Measurements from ENCODE around the gene ARMC10.
"Not testable (repeated sequence)": the region's sequence is repeated elsewhere in the genome, so short reads cannot be mapped to it uniquely, and the experiment has no call there.

Gene ARMC10

GRCh38 chr7:103083210-103083609 lies 8.3 kb downstream of the ARMC10 start:
- no peak for TF ChIP-seq CTCF (IDR thresholded peaks at IDR 0.05; ENCODE audit: unreplicated experiment in 3 of 3)
- no peaks in the 10 kb centered on the region for H3K27me3 Mint-ChIP-seq (ENCODE audit: low read depth)

GRCh38 chr7:103092321-103092720 lies 17.4 kb downstream of the ARMC10 start:
- H3K27me3 Mint-ChIP-seq (ENCODE audit: low read depth); H3K27ac Mint-ChIP-seq; H3K4me1 Mint-ChIP-seq; H3K4me3 Mint-ChIP-seq; H3K9me3 Mint-ChIP-seq: not testable (repeated sequence)
- H3K36me3 Mint-ChIP-seq (ENCODE audit: low read depth): peaks cover 62% of the 10 kb centered on the region

More at GRCh38 chr7:103083210-103083609, 8.3 kb downstream of the ARMC10 start:
- Mint-ChIP-seq H3K27ac (no peak overlapping the region), H3K9me3 (no peaks in the 10 kb centered on the region), H3K36me3 (ENCODE audit: low read depth) (peaks cover 31% of the 10 kb centered on the region), H3K4me3 (no peak overlapping the region), H3K4me1 (no peaks in the 10 kb centered on the region)

- no peaks in the 10 kb centered on the region for H3K27me3 Mint-ChIP-seq (ENCODE audit: low read depth)
- H3K9me3 Mint-ChIP-seq: no peaks in the 10 kb centered on the region
- peaks cover 65% of the 10 kb centered on the region for H3K36me3 Mint-ChIP-seq (ENCODE audit: low read depth)
- no peak for TF ChIP-seq CTCF (IDR thresholded peaks at IDR 0.05; ENCODE audit: unreplicated experiment in 3 of 3)
- H3K4me1 Mint-ChIP-seq: no peaks in the 10 kb centered on the region
- no peak overlapping the region for H3K4me3 Mint-ChIP-seq
- H3K27ac Mint-ChIP-seq: no peak overlapping the region
These were observed 18.5 kb downstream of the ARMC10 start for GRCh38 chr7:103093429-103093828.

- H3K4me3 Mint-ChIP-seq: no peak overlapping the region
- no peak overlapping the region for H3K27ac Mint-ChIP-seq
- H3K27me3 Mint-ChIP-seq (ENCODE audit: low read depth): no peaks in the 10 kb centered on the region
- peak in 1 of 3 experiments; percentile 22 for TF ChIP-seq CTCF (IDR thresholded peaks at IDR 0.05; ENCODE audit: unreplicated experiment in 3 of 3)
- peaks cover 61% of the 10 kb centered on the region for H3K36me3 Mint-ChIP-seq (ENCODE audit: low read depth)
- no peaks in the 10 kb centered on the region for H3K4me1 Mint-ChIP-seq
- H3K9me3 Mint-ChIP-seq: no peaks in the 10 kb centered on the region
These were observed 19.2 kb downstream of the ARMC10 start for GRCh38 chr7:103094102-103094501.

GRCh38 chr7:103095558-103095957 lies 20.6 kb downstream of the ARMC10 start:
- not testable (repeated sequence) for H3K27ac Mint-ChIP-seq; H3K4me3 Mint-ChIP-seq; H3K9me3 Mint-ChIP-seq; H3K4me1 Mint-ChIP-seq; H3K27me3 Mint-ChIP-seq (ENCODE audit: low read depth)
- H3K36me3 Mint-ChIP-seq (ENCODE audit: low read depth): peaks cover 55% of the 10 kb centered on the region

GRCh38 chr7:103097041-103097440 lies 22.1 kb downstream of the ARMC10 start:
- no peak overlapping the region for H3K4me3 Mint-ChIP-seq
- H3K36me3 Mint-ChIP-seq (ENCODE audit: low read depth): peaks cover 55% of the 10 kb centered on the region
- H3K4me1 Mint-ChIP-seq: no peaks in the 10 kb centered on the region
- TF ChIP-seq CTCF (IDR thresholded peaks at IDR 0.05; ENCODE audit: unreplicated experiment in 3 of 3): no peak
- no peaks in the 10 kb centered on the region for H3K27me3 Mint-ChIP-seq (ENCODE audit: low read depth)
- H3K27ac Mint-ChIP-seq: no peak overlapping the region
- H3K9me3 Mint-ChIP-seq: no peaks in the 10 kb centered on the region

GRCh38 chr7:103100348-103100747 lies 25.4 kb downstream of the ARMC10 start:
- Mint-ChIP-seq H3K36me3 (ENCODE audit: low read depth) (peaks cover 47% of the 10 kb centered on the region), H3K4me1 (peaks cover 6% of the 10 kb centered on the region), H3K27ac (no peak overlapping the region), H3K9me3 (no peaks in the 10 kb centered on the region), H3K27me3 (ENCODE audit: low read depth) (no peaks in the 10 kb centered on the region), H3K4me3 (no peak overlapping the region)
- TF ChIP-seq CTCF (IDR thresholded peaks at IDR 0.05; ENCODE audit: unreplicated experiment in 3 of 3): no peak
